LNCaP clone FGC (cell line): ENCODE results near the gene ATP2C2.
A peak's percentile ranks its signal among the peaks of the same experiment; 100 is the strongest.
"Not testable (repeated sequence)": the region's sequence is repeated elsewhere in the genome, so short reads cannot be mapped to it uniquely, and the experiment has no call there.

Experiments
- DNase-seq: peaks from one replicate; pipeline ENCODE4 v3.0.0-alpha.2; 2011; ENCODE audit warnings: low read depth
- H3K4me3 ChIP-seq: 2 replicates; pipeline ENCODE4 v1.5.1; 2011; ENCODE audit warnings: mild to moderate bottlenecking, low read depth, low read length, control low read depth
- TF ChIP-seq, protein P1 (sequence below): IDR thresholded peaks from 2 replicates; pipeline ENCODE4 v1.5.1; 2012; ENCODE audit warnings: mild to moderate bottlenecking; ENCODE audit not compliant: control insufficient read depth, insufficient read depth; ENCODE audit errors: extremely low read depth

ATP2C2 gene

DNA sequence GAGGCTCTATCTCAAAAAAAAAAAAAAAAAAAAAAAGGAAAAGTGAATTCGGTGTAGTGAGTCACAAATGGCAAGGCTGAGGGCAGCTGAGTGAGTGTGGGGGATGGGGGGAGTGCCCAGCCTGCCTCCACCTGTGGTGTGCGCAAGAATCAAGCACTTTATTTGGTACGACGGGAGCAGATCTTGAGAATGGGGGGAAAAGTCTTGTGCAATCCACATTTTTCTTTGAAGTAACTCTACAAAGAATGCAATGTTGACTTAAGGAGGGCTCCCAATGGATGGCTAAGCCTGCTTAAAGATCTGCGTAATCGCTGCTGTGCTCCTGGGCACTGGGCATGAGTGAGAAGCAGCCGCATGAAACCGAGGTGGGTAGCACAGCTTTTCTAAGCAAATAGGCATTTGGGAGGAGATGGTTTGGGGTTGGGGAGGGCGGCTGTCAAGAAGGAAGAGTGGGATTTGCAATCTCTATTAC, 28.2 kb downstream of the ATP2C2 start:
- no peak overlapping the region for H3K4me3 ChIP-seq
- TF ChIP-seq, protein P1, sequence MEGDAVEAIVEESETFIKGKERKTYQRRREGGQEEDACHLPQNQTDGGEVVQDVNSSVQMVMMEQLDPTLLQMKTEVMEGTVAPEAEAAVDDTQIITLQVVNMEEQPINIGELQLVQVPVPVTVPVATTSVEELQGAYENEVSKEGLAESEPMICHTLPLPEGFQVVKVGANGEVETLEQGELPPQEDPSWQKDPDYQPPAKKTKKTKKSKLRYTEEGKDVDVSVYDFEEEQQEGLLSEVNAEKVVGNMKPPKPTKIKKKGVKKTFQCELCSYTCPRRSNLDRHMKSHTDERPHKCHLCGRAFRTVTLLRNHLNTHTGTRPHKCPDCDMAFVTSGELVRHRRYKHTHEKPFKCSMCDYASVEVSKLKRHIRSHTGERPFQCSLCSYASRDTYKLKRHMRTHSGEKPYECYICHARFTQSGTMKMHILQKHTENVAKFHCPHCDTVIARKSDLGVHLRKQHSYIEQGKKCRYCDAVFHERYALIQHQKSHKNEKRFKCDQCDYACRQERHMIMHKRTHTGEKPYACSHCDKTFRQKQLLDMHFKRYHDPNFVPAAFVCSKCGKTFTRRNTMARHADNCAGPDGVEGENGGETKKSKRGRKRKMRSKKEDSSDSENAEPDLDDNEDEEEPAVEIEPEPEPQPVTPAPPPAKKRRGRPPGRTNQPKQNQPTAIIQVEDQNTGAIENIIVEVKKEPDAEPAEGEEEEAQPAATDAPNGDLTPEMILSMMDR = no peak
- DNase-seq = no peak

DNA sequence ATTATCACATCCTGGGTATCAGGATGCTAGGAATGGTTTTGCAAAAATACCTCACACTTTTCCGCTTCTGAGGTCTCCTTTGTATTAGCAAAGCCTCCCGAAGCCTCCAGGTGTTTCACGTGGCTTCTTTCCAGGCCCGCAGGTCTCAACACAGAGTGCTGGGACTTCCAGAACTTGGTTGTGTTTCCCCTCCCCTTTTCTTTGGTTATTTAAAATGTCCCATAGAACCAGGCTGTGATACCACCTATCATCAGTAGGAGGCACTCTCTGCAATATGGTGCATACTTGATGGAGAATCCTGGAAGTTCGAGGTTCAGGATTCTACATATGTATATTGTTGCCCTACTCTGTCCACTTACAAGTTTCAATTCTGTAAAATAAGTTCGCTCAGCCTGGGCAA, 28.8 kb downstream of the ATP2C2 start:
- H3K4me3 ChIP-seq = no peak overlapping the region
- DNase-seq = no peak
- TF ChIP-seq, protein P1 = 0 out of 2 replicates have a peak, but pooled peaks have one; percentile 1

DNA sequence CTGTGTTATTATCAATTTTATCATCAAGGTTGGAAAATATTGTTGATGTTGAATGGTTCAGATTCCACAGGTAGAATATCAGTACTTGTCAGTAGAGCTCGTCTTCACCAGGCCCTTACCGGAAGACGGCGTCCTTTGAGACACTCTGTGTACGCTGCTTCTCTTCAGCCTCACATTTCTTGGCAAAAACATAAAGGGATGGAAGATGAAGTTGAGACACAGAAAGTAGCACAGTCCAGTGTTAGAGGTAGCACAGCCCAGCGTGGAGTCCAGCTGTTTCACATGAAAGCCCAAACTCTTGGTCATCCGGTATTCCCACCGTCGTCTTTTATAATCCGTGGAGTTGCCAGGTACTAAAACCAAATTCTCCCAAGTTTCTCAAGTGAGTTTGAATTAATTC, 30.4 kb downstream of the ATP2C2 start:
- TF ChIP-seq, protein P1 = no peak
- no peak overlapping the region for H3K4me3 ChIP-seq
- DNase-seq = no peak

DNA sequence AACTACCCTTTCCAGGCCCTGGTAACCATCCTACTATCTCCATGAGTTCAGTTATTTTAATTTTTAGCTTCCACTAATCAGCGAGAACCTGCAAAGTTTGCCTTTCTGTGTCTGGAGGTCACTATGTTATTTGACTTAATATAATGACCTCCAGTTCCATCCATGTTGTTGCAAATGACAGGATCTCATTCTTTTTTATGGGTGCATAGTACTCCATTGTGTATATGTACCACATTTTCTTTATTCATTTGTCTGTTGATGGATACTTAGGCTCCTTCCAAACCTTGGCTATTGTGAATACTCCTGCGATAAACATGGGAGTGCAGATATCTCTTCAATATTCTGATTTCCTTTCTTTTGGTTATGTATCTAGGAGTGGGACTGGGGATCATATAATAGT, 31.6 kb downstream of the ATP2C2 start:
- H3K4me3 ChIP-seq, DNase-seq: not testable (repeated sequence)

DNA sequence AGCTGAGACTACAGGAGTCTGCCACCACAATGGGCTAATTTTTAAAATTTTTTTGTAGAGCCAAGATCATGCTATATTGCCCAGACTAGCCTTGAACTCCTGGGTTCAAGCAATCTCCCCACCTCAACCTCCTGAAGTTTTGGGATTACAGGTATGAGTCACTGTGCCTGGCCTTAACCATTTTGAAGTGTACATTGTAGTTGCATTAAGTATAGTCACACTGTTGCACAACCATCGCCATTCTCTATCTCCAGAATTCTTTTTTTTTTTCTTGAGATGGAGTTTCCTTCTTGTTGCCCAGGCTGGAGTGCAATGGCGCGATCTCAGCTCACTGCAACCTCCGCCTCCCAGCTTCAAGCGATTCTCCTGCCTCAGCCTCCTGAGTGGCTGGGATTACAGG, 35.1 kb downstream of the ATP2C2 start:
- DNase-seq, H3K4me3 ChIP-seq: not testable (repeated sequence)

DNA sequence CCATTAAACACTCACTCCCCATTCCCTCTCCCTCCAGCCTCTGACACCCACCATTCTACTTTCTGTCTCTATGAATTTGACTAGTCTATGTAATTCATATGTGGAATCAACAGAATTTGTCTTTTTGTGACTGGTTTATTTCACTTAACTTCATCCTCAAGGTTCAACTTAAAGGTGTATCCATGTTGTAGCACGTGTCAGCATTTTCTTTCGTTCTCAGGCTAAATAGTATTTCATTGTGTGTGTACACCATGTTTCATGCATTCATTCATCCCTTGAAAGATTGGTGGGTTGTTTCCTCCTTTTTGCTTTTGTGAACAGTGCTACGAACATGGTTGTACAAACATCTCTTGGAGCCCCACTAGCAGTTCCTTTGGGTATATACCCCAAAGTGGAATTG, 36.0 kb downstream of the ATP2C2 start:
- H3K4me3 ChIP-seq = no peak overlapping the region
- no peak for DNase-seq
- TF ChIP-seq, protein P1 = no peak

DNA sequence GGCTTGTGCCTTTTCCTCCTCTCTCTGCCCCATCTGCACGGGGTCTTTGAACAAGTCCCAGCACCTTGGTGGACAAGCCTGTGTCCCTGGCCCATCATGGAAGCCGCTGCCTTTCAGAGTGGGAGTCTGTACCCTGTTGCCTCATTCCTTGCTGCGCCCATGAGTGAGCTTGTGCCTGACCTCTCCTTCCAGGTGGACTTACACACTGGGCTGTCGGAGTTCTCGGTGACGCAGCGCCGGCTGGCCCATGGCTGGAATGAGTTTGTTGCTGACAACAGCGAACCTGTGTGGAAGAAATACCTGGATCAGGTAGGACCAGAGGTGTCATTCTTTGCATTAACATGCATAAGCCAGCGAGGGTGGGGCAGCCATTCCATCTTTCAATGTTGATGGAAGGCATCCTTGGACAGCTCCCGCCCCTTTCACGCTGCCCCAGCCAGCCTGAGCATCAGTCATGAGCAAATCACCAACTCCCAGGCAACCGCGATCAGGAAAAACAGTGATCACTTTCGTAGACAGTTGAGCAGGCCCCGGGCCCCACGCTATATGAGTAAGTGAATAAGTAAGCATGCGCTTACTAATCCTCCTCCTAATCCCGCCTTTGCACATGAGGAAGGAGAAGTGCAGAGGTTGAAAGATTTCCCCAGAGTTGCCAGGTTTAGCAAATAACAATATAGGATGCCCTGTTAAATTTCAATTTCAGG, 36.8 kb downstream of the ATP2C2 start:
- no peak for DNase-seq
- H3K4me3 ChIP-seq = no peak overlapping the region
- TF ChIP-seq, protein P1 = no peak
